K562 (cell line): Measurements from ENCODE around the gene HOXB8. TPM values are rescaled to one million over a fixed set of nuclear protein-coding genes. Genes with fewer than 3 reads are reported as not detected.

ENCODE experiments used
- ATAC-seq: fragments of 200-7000 bp; cut with Tn5 transposase; 3 replicates; pipeline ENCODE4 v1.9.1; 2020; ENCODE audit warnings: moderate library complexity
- BruUV-seq: library from RNA; stranded (reverse); fragments of 400-500 nt; replicated peaks from 2 replicates; lab custom pipeline; 2021; lab: Mats Ljungman, UMichigan
- CTCF ChIA-PET: fragments of 300-600 bp; formaldehyde crosslinking; extraction: SDS; loops from one replicate; lab custom pipeline; 2021; ENCODE audit warnings: low intra/inter-chr PET ratio; lab: Yijun Ruan, JAX
- POLR2A ChIA-PET: fragments of 300-600, 350-650 bp; sonication (Branson Sonifier 250); formaldehyde crosslinking; extraction: SDS; loops from one replicate; lab custom pipeline; 2021; ENCODE audit warnings: antibody characterized with exemption, inconsistent platforms; lab: Yijun Ruan, JAX
- DNase-seq, 4 experiments: peaks; one replicate each; pipeline versions ENCODE4 v3.0.0 to v3.0.0-alpha.2; 2011 to 2018; ENCODE audit warnings: low spot score in 3 of 4, mixed read lengths in 3 of 4; ENCODE audit errors: extremely low read depth in 1 of 4
- FAIRE-seq: peaks from 2 replicates; lab custom pipeline; 2011; peaks lifted over from hg19 to GRCh38; lab: Jason Lieb, UNC
- H2AFZ ChIP-seq: 2 replicates; pipeline ENCODE4 v1.6.0; 2011; ENCODE audit warnings: low read depth, low read length, control low read depth, inconsistent platforms
- H3K27ac ChIP-seq: fragments of 200-600 bp; 3 replicates; pipeline ENCODE4 v1.8.0; 2011; ENCODE audit warnings: low read depth, mild to moderate bottlenecking, control low read depth, inconsistent platforms, low read length, moderate library complexity, mixed read lengths; ENCODE audit errors: extremely low read depth
- H3K27me3 ChIP-seq, 2 experiments: fragments of 300-600 bp in 1 of 2; 2 replicates in 1 of 2; 3 replicates in 1 of 2; pipeline versions ENCODE4 v1.6.0 to v1.8.0; 2011; ENCODE audit warnings: inconsistent platforms in 2 of 2, low read length in 2 of 2, mild to moderate bottlenecking in 1 of 2, mixed read lengths in 1 of 2, moderate library complexity in 1 of 2; ENCODE audit not compliant: control insufficient read depth in 2 of 2, insufficient read depth in 2 of 2
- H3K36me3 ChIP-seq: fragments of 300-600 bp; 3 replicates; pipeline ENCODE4 v1.8.0; 2011; ENCODE audit warnings: mild to moderate bottlenecking, low read length, inconsistent platforms; ENCODE audit not compliant: control insufficient read depth, insufficient read depth
- H3K4me1 ChIP-seq, 2 experiments: fragments of 200-600 bp in 1 of 2; replicated peaks in 1 of 2; 2 replicates in 1 of 2; 3 replicates in 1 of 2; pipeline versions ENCODE4 v1.5.1 to v1.8.0; 2011; ENCODE audit warnings: inconsistent platforms in 2 of 2, low read length in 2 of 2, mild to moderate bottlenecking in 1 of 2, mixed read lengths in 1 of 2, moderate library complexity in 1 of 2; ENCODE audit not compliant: control insufficient read depth in 2 of 2, insufficient read depth in 2 of 2
- H3K4me2 ChIP-seq: 2 replicates; pipeline ENCODE4 v1.6.1; 2011; ENCODE audit warnings: low read length, control low read depth, inconsistent platforms, mixed read lengths; ENCODE audit not compliant: insufficient read depth
- H3K4me3 ChIP-seq: fragments of 200-600 bp; sonication (generic), shearing (Covaris generic); 2 replicates; pipeline ENCODE4 v1.5.1; 2016; ENCODE audit warnings: control low read depth, inconsistent platforms
- H3K79me2 ChIP-seq: fragments of 200-600 bp; 3 replicates; pipeline ENCODE4 v1.8.0; 2011; ENCODE audit warnings: low read length, inconsistent platforms; ENCODE audit not compliant: control insufficient read depth, insufficient read depth
- H3K9ac ChIP-seq, 2 experiments: 2 replicates each; pipeline versions ENCODE4 v1.6.0 to v1.6.1; 2011; ENCODE audit warnings: low read depth in 2 of 2, low read length in 2 of 2, control low read depth in 1 of 2, inconsistent platforms in 1 of 2, mild to moderate bottlenecking in 1 of 2, mixed read lengths in 1 of 2; ENCODE audit not compliant: insufficient read depth in 1 of 2
- H3K9me1 ChIP-seq: one replicate; pipeline ENCODE4 v1.6.0; 2011; ENCODE audit warnings: inconsistent platforms, mild to moderate bottlenecking, low read length, moderate library complexity; ENCODE audit not compliant: control insufficient read depth, insufficient read depth
- H3K9me3 ChIP-seq: replicated peaks from 2 replicates; pipeline ENCODE4 v1.5.1; 2011; ENCODE audit warnings: low read depth, low read length, inconsistent platforms; ENCODE audit not compliant: control insufficient read depth, insufficient read depth
- H4K20me1 ChIP-seq: replicated peaks from 2 replicates; pipeline ENCODE4 v1.6.1; 2011; ENCODE audit warnings: low read length, inconsistent platforms, mixed read lengths; ENCODE audit not compliant: control insufficient read depth, insufficient read depth
- CSDE1 ChIP-seq, 2 experiments: fragments of 450-650 bp; IDR thresholded peaks; 2 replicates each; pipeline ENCODE4 v1.6.1; 2016; ENCODE audit warnings: mild to moderate bottlenecking in 1 of 2
- JUNB ChIP-seq: fragments of 450-650 bp; formaldehyde crosslinking; conservative IDR thresholded peaks from 2 replicates; pipeline ENCODE4 v1.4.0; 2020; ENCODE audit warnings: mild to moderate bottlenecking
- RBFOX2 ChIP-seq: fragments of 200-400 bp; formaldehyde crosslinking; IDR thresholded peaks from 2 replicates; pipeline ENCODE4 v1.6.1; 2017; ENCODE audit warnings: low read depth, mild to moderate bottlenecking, low read length, moderate library complexity
- TCFL5 ChIP-seq: fragments of 250-450 bp; sonication (Bioruptor Pico); conservative IDR thresholded peaks from 2 replicates; pipeline ENCODE4 v1.6.1; 2021; ENCODE audit warnings: mild to moderate bottlenecking, moderate library complexity, matching md5 sums
- ZNF143 ChIP-seq: sonication (generic); formaldehyde crosslinking; IDR thresholded peaks from 2 replicates; pipeline ENCODE4 v1.9.0; 2022; ENCODE audit warnings: mild to moderate bottlenecking, missing genetic modification reagents
- ZNF696 ChIP-seq: fragments of 250-450 bp; sonication (Bioruptor Pico); conservative IDR thresholded peaks from 2 replicates; pipeline ENCODE4 v1.4.0; 2020; ENCODE audit warnings: mild to moderate bottlenecking, moderate library complexity
- WGBS: fragments of 100-300 bp; shearing (Covaris generic); methylation state at CpG from one replicate; pipeline ENCODE4 v1.1.6; 2016; ENCODE audit warnings: low coverage, mixed read lengths; ENCODE audit not compliant: insufficient coverage; ENCODE audit errors: missing lambda C conversion rate; 5-methylcytosine and 5-hydroxymethylcytosine counted together
- in situ Hi-C: fragments of 300-500 bp; cut with MboI; formaldehyde crosslinking; loops from 4 replicates; pipeline ENCODE4 v1.15.0; 2018; ENCODE audit warnings: inconsistent platforms, mixed read lengths
- intact Hi-C: fragments of 100-400 bp; cut with micrococcal nuclease; formaldehyde crosslinking; loops from 2 replicates; pipeline ENCODE4 v1.14.2; 2022
- polyA plus RNA-seq, 8 experiments: library from polyadenylated mRNA; depleted of rRNA in 4 of 8; stranded (reverse) in 5 of 8; unstranded in 3 of 8; fragments of >200 nt; fragmentation: Nextera tagmentation in 2 of 8; fragmentation: Illumina TruSeq in 1 of 8; extraction: Ambion mirVana in 2 of 8; extraction: Trizol in 1 of 8; gene quantifications; 2 replicates each; pipeline versions ENCODE4 v1.2.1 to v1.2.3, GENCODE V29; 2011 to 2014; ENCODE audit warnings: inconsistent platforms in 1 of 8, missing spikeins in 1 of 8
- total RNA-seq, 7 experiments: library from RNA; depleted of rRNA in 6 of 7; stranded (reverse); fragments of >200 nt in 6 of 7; fragmentation: Illumina TruSeq in 2 of 7; extraction: Trizol in 2 of 7; gene quantifications; 2 replicates each; pipeline versions ENCODE4 v1.2.1 to v1.2.3, GENCODE V29; 2011 to 2021; ENCODE audit warnings: low replicate concordance in 1 of 7
- TF ChIP-seq, protein P1 (sequence below): fragments of 250-450 bp; sonication (Bioruptor Pico); IDR thresholded peaks from 2 replicates; pipeline ENCODE4 v1.4.0; 2020; ENCODE audit warnings: mild to moderate bottlenecking, moderate library complexity
- TF ChIP-seq, protein P2 (sequence below): fragments of 450-650 bp; IDR thresholded peaks from 2 replicates; pipeline ENCODE4 v1.7.0; 2016; ENCODE audit warnings: borderline replicate concordance
- TF ChIP-seq, protein P3 (sequence below): sonication (generic); formaldehyde crosslinking; IDR thresholded peaks from 2 replicates; pipeline ENCODE4 v1.8.1; 2023; ENCODE audit warnings: mild to moderate bottlenecking, missing genetic modification reagents

HOXB8 gene
- total and polyA plus RNA-seq, 9 of the 15 experiments (the other 6 are each of a cell fraction or from before 2014, with no cell fraction given): 0.52 to 23.8 (median 3.6) TPM

DNA sequence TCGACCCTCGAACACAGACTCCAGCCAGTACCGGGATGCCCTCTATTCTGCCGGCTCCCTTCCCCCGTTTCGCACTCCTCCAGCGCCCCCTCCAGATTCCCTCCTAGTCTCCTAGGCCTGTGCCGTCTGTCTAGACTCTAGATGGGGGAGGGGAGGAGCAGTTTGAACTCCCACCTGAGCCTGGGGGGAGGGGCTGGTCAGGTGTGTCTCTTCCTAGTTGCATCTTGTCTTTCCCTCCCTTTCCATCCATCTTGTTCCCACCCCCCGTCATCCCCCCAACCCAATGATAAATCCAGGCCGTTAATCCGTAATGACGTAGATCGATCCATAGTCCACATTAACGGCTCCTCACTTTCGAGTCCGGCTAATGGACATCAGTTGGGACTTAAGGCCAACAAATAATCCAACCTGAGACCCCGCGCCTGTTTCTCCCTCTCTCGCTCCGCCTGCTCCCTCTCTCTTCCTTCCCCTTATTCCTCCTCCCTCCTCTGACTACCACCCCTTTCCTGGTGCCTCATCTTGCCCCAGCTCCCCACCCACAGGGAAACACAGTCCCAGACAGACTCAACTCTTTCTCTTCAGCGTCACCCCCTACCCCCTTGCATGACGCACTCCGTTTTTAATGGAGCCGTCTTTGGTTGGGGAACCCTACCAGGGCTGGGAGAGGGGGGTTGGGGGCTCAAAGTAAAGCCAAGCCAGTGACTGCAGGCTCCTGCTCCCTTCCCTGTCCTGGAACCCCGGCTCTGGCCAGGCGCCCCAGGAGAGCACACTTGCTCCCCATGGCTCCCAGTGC is 18.2 kb downstream of the HOXB8 start (continued):
- TF ChIP-seq, protein P1, sequence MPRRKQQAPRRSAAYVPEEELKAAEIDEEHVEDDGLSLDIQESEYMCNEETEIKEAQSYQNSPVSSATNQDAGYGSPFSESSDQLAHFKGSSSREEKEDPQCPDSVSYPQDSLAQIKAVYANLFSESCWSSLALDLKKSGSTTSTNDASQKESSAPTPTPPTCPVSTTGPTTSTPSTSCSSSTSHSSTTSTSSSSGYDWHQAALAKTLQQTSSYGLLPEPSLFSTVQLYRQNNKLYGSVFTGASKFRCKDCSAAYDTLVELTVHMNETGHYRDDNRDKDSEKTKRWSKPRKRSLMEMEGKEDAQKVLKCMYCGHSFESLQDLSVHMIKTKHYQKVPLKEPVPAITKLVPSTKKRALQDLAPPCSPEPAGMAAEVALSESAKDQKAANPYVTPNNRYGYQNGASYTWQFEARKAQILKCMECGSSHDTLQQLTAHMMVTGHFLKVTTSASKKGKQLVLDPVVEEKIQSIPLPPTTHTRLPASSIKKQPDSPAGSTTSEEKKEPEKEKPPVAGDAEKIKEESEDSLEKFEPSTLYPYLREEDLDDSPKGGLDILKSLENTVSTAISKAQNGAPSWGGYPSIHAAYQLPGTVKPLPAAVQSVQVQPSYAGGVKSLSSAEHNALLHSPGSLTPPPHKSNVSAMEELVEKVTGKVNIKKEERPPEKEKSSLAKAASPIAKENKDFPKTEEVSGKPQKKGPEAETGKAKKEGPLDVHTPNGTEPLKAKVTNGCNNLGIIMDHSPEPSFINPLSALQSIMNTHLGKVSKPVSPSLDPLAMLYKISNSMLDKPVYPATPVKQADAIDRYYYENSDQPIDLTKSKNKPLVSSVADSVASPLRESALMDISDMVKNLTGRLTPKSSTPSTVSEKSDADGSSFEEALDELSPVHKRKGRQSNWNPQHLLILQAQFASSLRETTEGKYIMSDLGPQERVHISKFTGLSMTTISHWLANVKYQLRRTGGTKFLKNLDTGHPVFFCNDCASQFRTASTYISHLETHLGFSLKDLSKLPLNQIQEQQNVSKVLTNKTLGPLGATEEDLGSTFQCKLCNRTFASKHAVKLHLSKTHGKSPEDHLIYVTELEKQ: no peak
- TF ChIP-seq CSDE1 (IDR thresholded peaks at IDR 0.05): no peak
- TF ChIP-seq, all 486 proteins: peak for 0

DNA sequence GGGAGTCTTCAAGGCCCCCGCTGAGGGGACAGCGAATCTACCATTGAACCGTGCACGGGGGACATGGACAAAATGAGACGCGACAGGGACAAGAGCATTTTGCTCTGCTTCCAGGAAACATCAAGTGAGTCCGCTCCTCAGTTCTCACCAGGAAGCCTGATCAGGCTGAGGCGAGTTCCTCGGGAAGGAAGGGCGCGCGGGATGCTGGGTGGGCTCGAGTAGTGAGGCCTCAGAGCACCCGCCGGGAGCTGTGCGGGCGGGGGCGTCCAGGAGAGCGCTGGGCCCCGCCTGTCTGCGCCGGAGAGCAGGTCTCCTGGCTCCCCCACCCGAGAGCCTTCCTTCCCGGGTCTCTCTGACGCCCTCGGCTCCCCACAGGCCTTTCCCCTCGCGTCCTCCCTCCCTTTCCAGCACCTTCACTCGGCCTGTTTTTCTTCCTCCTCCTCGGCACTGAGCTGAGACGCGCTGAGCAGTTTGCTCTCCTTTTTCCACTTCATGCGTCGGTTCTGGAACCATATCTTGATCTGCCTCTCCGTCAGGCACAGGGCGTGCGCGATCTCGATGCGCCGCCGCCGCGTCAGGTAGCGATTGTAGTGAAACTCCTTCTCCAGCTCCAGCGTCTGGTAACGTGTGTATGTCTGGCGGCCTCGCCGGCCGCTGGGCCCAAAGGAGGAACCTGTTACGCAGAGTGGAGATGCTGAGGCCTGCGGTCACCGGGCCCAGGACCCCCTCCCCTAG is 18.9 kb downstream of the HOXB8 start:
- ATAC-seq: no peak
- H3K9me1 ChIP-seq: no peaks in the 10 kb centered on the region
- POLR2A ChIA-PET: interaction anchor here (0.7 kb wide), 1 partner anchor 67 kb away, joined by 3 read pairs; no protein-coding TSS in a partner anchor
- H2AFZ ChIP-seq: no peak overlapping the region
- intact Hi-C loops (no loop called here), in situ Hi-C loops (no loop called here)
- H3K36me3 ChIP-seq: no peaks in the 10 kb centered on the region; the same call in 2 of the 3 replicates
- BruUV-seq: no TSS peak
- 94% methylated on average over 20 of the region's 54 CpGs for WGBS
- no peak overlapping the region for H3K4me3 ChIP-seq
- FAIRE-seq: no peak
- DNase-seq: no peak
- H3K27ac ChIP-seq: no peak overlapping the region
- H3K9me3 ChIP-seq: no peaks in the 10 kb centered on the region
- H4K20me1 ChIP-seq: no peaks in the 10 kb centered on the region
- no peak overlapping the region for H3K4me2 ChIP-seq
- H3K27me3 ChIP-seq: no peaks in the 10 kb centered on the region
- H3K79me2 ChIP-seq: peaks cover 27% of the 10 kb centered on the region
- no peak overlapping the region for H3K9ac ChIP-seq
- H3K4me1 ChIP-seq: peaks cover 23 to 49% of the 10 kb centered on the region in 2 experiments; a peak in 4 of 5 replicates
- CTCF ChIA-PET: interaction anchor here (0.6 kb wide), 1 partner anchor 22 kb away, joined by 3 read pairs; no protein-coding TSS in a partner anchor
- TF ChIP-seq JUNB (no peak), ZNF696 (CRISPR knock-in tag) (no peak), RBFOX2 (0 out of 2 replicates have a peak, but pooled peaks have one; percentile 15), TCFL5 (no peak), ZNF143 (no peak)
- TF ChIP-seq, protein P2, sequence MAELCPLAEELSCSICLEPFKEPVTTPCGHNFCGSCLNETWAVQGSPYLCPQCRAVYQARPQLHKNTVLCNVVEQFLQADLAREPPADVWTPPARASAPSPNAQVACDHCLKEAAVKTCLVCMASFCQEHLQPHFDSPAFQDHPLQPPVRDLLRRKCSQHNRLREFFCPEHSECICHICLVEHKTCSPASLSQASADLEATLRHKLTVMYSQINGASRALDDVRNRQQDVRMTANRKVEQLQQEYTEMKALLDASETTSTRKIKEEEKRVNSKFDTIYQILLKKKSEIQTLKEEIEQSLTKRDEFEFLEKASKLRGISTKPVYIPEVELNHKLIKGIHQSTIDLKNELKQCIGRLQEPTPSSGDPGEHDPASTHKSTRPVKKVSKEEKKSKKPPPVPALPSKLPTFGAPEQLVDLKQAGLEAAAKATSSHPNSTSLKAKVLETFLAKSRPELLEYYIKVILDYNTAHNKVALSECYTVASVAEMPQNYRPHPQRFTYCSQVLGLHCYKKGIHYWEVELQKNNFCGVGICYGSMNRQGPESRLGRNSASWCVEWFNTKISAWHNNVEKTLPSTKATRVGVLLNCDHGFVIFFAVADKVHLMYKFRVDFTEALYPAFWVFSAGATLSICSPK: no peak
- TF ChIP-seq, protein P3, sequence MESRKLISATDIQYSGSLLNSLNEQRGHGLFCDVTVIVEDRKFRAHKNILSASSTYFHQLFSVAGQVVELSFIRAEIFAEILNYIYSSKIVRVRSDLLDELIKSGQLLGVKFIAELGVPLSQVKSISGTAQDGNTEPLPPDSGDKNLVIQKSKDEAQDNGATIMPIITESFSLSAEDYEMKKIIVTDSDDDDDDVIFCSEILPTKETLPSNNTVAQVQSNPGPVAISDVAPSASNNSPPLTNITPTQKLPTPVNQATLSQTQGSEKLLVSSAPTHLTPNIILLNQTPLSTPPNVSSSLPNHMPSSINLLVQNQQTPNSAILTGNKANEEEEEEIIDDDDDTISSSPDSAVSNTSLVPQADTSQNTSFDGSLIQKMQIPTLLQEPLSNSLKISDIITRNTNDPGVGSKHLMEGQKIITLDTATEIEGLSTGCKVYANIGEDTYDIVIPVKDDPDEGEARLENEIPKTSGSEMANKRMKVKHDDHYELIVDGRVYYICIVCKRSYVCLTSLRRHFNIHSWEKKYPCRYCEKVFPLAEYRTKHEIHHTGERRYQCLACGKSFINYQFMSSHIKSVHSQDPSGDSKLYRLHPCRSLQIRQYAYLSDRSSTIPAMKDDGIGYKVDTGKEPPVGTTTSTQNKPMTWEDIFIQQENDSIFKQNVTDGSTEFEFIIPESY: peak; percentile 97
